Endothelial cell of umbilical vein (primary cell): ENCODE data around the gene EDDM3A. TPM values are rescaled to one million over a fixed set of nuclear protein-coding genes. Genes with fewer than 3 reads are reported as not detected.
A peak's percentile ranks its signal among the peaks of the same experiment; 100 is the strongest.

Source experiments
- BruUV-seq: library from RNA; stranded (reverse); fragments of 400-500 nt; replicated peaks from 2 replicates; lab custom pipeline; 2021; lab: Mats Ljungman, UMichigan
- CTCF ChIA-PET: fragments of 300-600, 350-600 bp; sonication (Branson Sonifier 250); formaldehyde crosslinking; loops from one replicate; lab custom pipeline; 2021; ENCODE audit warnings: antibody characterized with exemption, inconsistent platforms; lab: Charles Lee
- POLR2A ChIA-PET: fragments of 300-600, 350-600 bp; sonication (Branson Sonifier 250); formaldehyde crosslinking; loops from one replicate; lab custom pipeline; 2021; ENCODE audit warnings: antibody characterized with exemption, inconsistent platforms; lab: Charles Lee
- DNase-seq: peaks from one replicate; pipeline ENCODE4 v3.0.0-alpha.2; 2011; ENCODE audit warnings: low read depth, low spot score
- FAIRE-seq: peaks from 2 replicates; lab custom pipeline; 2011; peaks lifted over from hg19 to GRCh38; lab: Jason Lieb, UNC
- H2AFZ ChIP-seq: 2 replicates; pipeline ENCODE4 v1.6.0; 2012; ENCODE audit warnings: low read depth, low read length, control low read depth, inconsistent platforms
- H3K27ac ChIP-seq: 2 replicates; pipeline ENCODE4 v1.5.1; 2011; ENCODE audit warnings: low read depth, mild to moderate bottlenecking, control low read depth, low read length, moderate library complexity; ENCODE audit not compliant: insufficient read depth
- H3K27me3 ChIP-seq, 2 experiments: 2 replicates each; pipeline versions ENCODE4 v1.6.0 to v1.6.1; 2011; ENCODE audit warnings: low read length in 2 of 2, mixed read lengths in 1 of 2; ENCODE audit not compliant: control insufficient read depth in 2 of 2, insufficient read depth in 2 of 2
- H3K36me3 ChIP-seq, 2 experiments: 2 replicates in 1 of 2; 3 replicates in 1 of 2; pipeline ENCODE4 v1.5.1; 2011; ENCODE audit warnings: low read length in 2 of 2, mild to moderate bottlenecking in 1 of 2, moderate library complexity in 1 of 2; ENCODE audit not compliant: control insufficient read depth in 2 of 2, insufficient read depth in 2 of 2; ENCODE audit errors: extremely low read depth in 1 of 2
- H3K4me1 ChIP-seq: 3 replicates; pipeline ENCODE4 v1.5.1; 2011; ENCODE audit warnings: mild to moderate bottlenecking, low read length; ENCODE audit not compliant: control insufficient read depth, insufficient read depth; ENCODE audit errors: extremely low read depth
- H3K4me2 ChIP-seq: 2 replicates; pipeline ENCODE4 v1.6.1; 2011; ENCODE audit warnings: low read length, control low read depth, mixed read lengths; ENCODE audit not compliant: insufficient read depth
- H3K4me3 ChIP-seq, 3 experiments: fragments of 200-600 bp in 1 of 3; sonication (generic), shearing (Covaris generic) in 1 of 3; replicated peaks in 1 of 3; 2 replicates each; pipeline ENCODE4 v1.5.1; 2011 to 2016; ENCODE audit warnings: control low read depth in 3 of 3, low read length in 3 of 3, mild to moderate bottlenecking in 2 of 3, inconsistent platforms in 1 of 3, low read depth in 1 of 3, moderate library complexity in 1 of 3; ENCODE audit not compliant: insufficient read depth in 1 of 3
- H3K79me2 ChIP-seq: 2 replicates; pipeline ENCODE4 v1.6.0; 2012; ENCODE audit warnings: low read length, inconsistent platforms; ENCODE audit not compliant: control insufficient read depth, insufficient read depth
- H3K9ac ChIP-seq: replicated peaks from 2 replicates; pipeline ENCODE3; 2011; ENCODE audit warnings: low read length, control low read depth; ENCODE audit not compliant: insufficient read depth; ENCODE audit errors: extremely low read depth
- H3K9me1 ChIP-seq: replicated peaks from 3 replicates; pipeline ENCODE4 v1.6.0; 2011; ENCODE audit warnings: mild to moderate bottlenecking, low read length; ENCODE audit not compliant: control insufficient read depth, insufficient read depth; ENCODE audit errors: extremely low read depth
- H3K9me3 ChIP-seq: replicated peaks from 2 replicates; pipeline ENCODE4 v1.5.1; 2012; ENCODE audit warnings: low read length, inconsistent platforms; ENCODE audit not compliant: control insufficient read depth, insufficient read depth
- H4K20me1 ChIP-seq: replicated peaks from 2 replicates; pipeline ENCODE3; 2011; ENCODE audit warnings: mild to moderate bottlenecking, low read length; ENCODE audit not compliant: control insufficient read depth, insufficient read depth; ENCODE audit errors: extremely low read depth
- FOS ChIP-seq: IDR thresholded peaks from 2 replicates; pipeline ENCODE4 v1.6.1; 2011; ENCODE audit warnings: mild to moderate bottlenecking, low read length, moderate library complexity, borderline replicate concordance; ENCODE audit not compliant: insufficient read depth
- GATA2 ChIP-seq: IDR thresholded peaks from 2 replicates; pipeline ENCODE4 v1.7.0; 2011; ENCODE audit warnings: low read depth, mild to moderate bottlenecking, moderate library complexity, mixed read lengths, low read length; ENCODE audit not compliant: insufficient read length, insufficient read depth
- MAX ChIP-seq: IDR thresholded peaks from 2 replicates; pipeline ENCODE4 v1.6.1; 2011; ENCODE audit not compliant: insufficient read depth, insufficient read length
- POLR2A ChIP-seq: IDR thresholded peaks from 2 replicates; pipeline ENCODE4 v1.6.1; 2012; ENCODE audit warnings: low read depth, mild to moderate bottlenecking, control low read depth, low read length
- POLR2AphosphoS5 ChIP-seq: IDR thresholded peaks from 2 replicates; pipeline ENCODE4 v1.6.1; 2012; ENCODE audit warnings: low read depth, mild to moderate bottlenecking, control low read depth, low read length, moderate library complexity; ENCODE audit not compliant: insufficient read depth
- dilution Hi-C: fragments of 300-500 bp; cut with MboI; formaldehyde crosslinking; loops from one replicate; pipeline ENCODE4 v1.15.0; 2019; ENCODE audit warnings: low sequenced_read_pairs; ENCODE audit not compliant: extremely low pct_ligation_motif_present
- intact Hi-C: fragments of 100-400 bp; cut with micrococcal nuclease; formaldehyde crosslinking; loops from one replicate; pipeline ENCODE4 v1.10.0; 2022
- polyA plus RNA-seq, 4 experiments: library from polyadenylated mRNA; depleted of rRNA in 3 of 4; stranded (reverse) in 3 of 4; unstranded in 1 of 4; fragments of >200 nt; gene quantifications; 2 replicates each; pipeline versions ENCODE4 v1.2.1 to v1.2.3, GENCODE V29; 2011 to 2012; ENCODE audit warnings: missing spikeins in 1 of 4
- total RNA-seq: library from RNA; stranded (reverse); gene quantifications from 2 replicates; pipeline ENCODE4 v1.2.3, GENCODE V29; 2021
- TF ChIP-seq, protein P1 (sequence below), 2 donors: IDR thresholded peaks; 1 replicate in 1 of 2; 2 replicates in 1 of 2; pipeline ENCODE4 v1.5.1; 2011; ENCODE audit warnings: low read length in 2 of 2, mild to moderate bottlenecking in 2 of 2, moderate library complexity in 2 of 2, control low read depth in 1 of 2, inconsistent platforms in 1 of 2, low read depth in 1 of 2; ENCODE audit not compliant: insufficient read depth in 1 of 2; ENCODE audit errors: extremely low read depth in 1 of 2

EDDM3A gene
- total and polyA plus RNA-seq, 2 donors (not counting 3 experiments of a cell fraction or from before 2014, with no cell fraction given), result not detected

- H2AFZ ChIP-seq, result peak overlapping the region; percentile 81
- dilution Hi-C loops, result no loop called here
Measured at GRCh38 chr14:20697273-20698017, 48.2 kb upstream of the EDDM3A start.

More at GRCh38 chr14:20697273-20698017, 48.2 kb upstream of the EDDM3A start:
- peak overlapping the region; percentile 30 for H3K27ac ChIP-seq
- DNase-seq (peak; percentile 89), FAIRE-seq (peak; percentile 98)
- peak overlapping the region; percentile 39 for H3K4me2 ChIP-seq
- H3K9me3 ChIP-seq, result no peaks in the 10 kb centered on the region
- ChIA-PET POLR2A (interaction anchor here (0.5 kb wide), 1 partner anchor 519 kb away, joined by 5 read pairs; no protein-coding TSS in a partner anchor), CTCF (interaction anchor here (0.7 to 5.1 kb wide), 19 partner anchors 10 to 343 kb away, joined by 3 to 96 read pairs (median 5); partner anchors contain the start of gene RNASE1)
- no peaks in the 10 kb centered on the region for H3K27me3 ChIP-seq
- peak; percentile 25 for TF ChIP-seq POLR2AphosphoS5
- TF ChIP-seq, protein P1, sequence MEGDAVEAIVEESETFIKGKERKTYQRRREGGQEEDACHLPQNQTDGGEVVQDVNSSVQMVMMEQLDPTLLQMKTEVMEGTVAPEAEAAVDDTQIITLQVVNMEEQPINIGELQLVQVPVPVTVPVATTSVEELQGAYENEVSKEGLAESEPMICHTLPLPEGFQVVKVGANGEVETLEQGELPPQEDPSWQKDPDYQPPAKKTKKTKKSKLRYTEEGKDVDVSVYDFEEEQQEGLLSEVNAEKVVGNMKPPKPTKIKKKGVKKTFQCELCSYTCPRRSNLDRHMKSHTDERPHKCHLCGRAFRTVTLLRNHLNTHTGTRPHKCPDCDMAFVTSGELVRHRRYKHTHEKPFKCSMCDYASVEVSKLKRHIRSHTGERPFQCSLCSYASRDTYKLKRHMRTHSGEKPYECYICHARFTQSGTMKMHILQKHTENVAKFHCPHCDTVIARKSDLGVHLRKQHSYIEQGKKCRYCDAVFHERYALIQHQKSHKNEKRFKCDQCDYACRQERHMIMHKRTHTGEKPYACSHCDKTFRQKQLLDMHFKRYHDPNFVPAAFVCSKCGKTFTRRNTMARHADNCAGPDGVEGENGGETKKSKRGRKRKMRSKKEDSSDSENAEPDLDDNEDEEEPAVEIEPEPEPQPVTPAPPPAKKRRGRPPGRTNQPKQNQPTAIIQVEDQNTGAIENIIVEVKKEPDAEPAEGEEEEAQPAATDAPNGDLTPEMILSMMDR (IDR thresholded peaks at IDR 0.05; ENCODE audit: extremely low read depth in 1 of 2, insufficient read depth in 1 of 2, low read depth in 1 of 2, low read length in 2 of 2), result peak; percentile 73 to 90
- TF ChIP-seq POLR2A, result no peak
- TF ChIP-seq FOS, result peak; percentile 79
- TF ChIP-seq MAX, result no peak
- TF ChIP-seq GATA2, result peak; percentile 74
- no peak overlapping the region for H3K4me3 ChIP-seq
- no peak overlapping the region for H3K9ac ChIP-seq
- no peaks in the 10 kb centered on the region for H3K79me2 ChIP-seq
- BruUV-seq, result no TSS peak
- no peaks in the 10 kb centered on the region for H3K9me1 ChIP-seq
- peaks cover 11% of the 10 kb centered on the region for H3K4me1 ChIP-seq
- no peaks in the 10 kb centered on the region for H4K20me1 ChIP-seq
- intact Hi-C loops, result loop anchor here (1.0 to 10.0 kb wide), 6 partner anchors 61 to 273 kb away; partner anchors contain the start of gene RNASE1
- no peaks in the 10 kb centered on the region for H3K36me3 ChIP-seq
